ENCODE results near the gene GIGYF2. TPM values are rescaled to one million over a fixed set of nuclear protein-coding genes. Genes with fewer than 3 reads are reported as not detected.

The GIGYF2 gene
- total RNA-seq, 1 experiment from 2014 or later = 40.4 TPM

DNA sequence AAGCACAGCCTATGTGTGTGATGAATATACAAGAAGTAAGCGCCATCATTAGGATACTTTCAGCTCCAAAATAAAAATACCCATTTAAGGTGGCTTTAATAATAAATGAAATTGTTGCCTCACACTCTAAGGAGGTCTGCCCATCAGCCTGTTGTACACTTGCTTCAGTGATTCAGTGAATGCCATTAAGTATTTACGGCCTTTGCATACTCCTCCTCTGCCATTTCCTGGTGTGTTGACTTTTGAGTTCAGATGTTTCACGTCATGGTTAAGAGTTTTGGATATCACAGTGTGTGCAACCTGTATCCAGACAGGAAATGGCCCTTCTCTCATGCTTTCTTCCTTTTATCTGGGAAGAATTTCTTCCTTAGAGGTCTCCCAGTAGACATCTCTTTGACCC lies 134.4 kb downstream of the GIGYF2 start:
- H3K36me3 Mint-ChIP-seq (ENCODE audit: insufficient read depth, unreplicated experiment) = peaks cover 48% of the 10 kb centered on the region
- H3K4me1 Mint-ChIP-seq (ENCODE audit: low read depth, unreplicated experiment) = no peaks in the 10 kb centered on the region
- no peak overlapping the region for H3K4me3 Mint-ChIP-seq (ENCODE audit: unreplicated experiment)
- ChIA-PET CTCF (no interaction called here), POLR2A (no interaction called here)
- H3K4me3 ChIP-seq (ENCODE audit: low read depth, low read length) = no peak overlapping the region
- no peak for TF ChIP-seq CTCF (IDR thresholded peaks at IDR 0.05; ENCODE audit: insufficient read depth in 1 of 2, low read depth in 1 of 2, low read length in 1 of 2, severe bottlenecking in 1 of 2, unreplicated experiment in 1 of 2)
- H3K27ac Mint-ChIP-seq (ENCODE audit: unreplicated experiment) = no peak overlapping the region
- DNase-seq = no peak
- H3K27me3 Mint-ChIP-seq (ENCODE audit: insufficient read depth, unreplicated experiment) = no peaks in the 10 kb centered on the region
- no TSS peak for BruUV-seq (replicated peaks)
- intact Hi-C loops (cut with micrococcal nuclease; ENCODE audit: unreplicated experiment) = no loop called here
- H3K9me3 Mint-ChIP-seq (ENCODE audit: unreplicated experiment) = no peaks in the 10 kb centered on the region
- no peaks in the 10 kb centered on the region for H3K36me3 ChIP-seq (ENCODE audit: control insufficient read depth, insufficient read depth, low read length)
- no peaks in the 10 kb centered on the region for H3K4me1 ChIP-seq
- no peaks in the 10 kb centered on the region for H3K27me3 ChIP-seq (replicated peaks; ENCODE audit: control insufficient read depth, insufficient read depth, low read length)
- H3K9me3 ChIP-seq = no peaks in the 10 kb centered on the region

DNA sequence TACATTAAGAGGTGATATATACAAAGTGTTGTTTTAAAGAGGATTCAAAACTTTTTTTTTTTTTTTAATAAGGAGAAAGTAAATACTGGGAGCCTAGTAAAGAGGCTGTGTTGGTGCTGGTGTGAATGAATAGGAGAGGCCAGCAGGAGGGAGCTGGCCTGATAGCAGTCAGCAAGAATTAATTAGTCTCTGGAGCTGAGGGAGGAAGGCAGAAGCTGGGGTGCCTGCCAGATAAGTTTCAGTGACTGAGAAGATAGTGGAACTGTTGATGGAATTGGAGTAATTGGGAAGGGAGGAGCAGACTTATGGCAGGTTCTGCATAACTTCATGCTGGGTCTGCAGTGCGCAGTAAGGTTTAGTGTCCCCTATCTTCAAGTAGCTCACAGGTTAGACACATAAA lies 136.7 kb downstream of the GIGYF2 start:
- no peaks in the 10 kb centered on the region for H3K27me3 ChIP-seq (replicated peaks; ENCODE audit: control insufficient read depth, insufficient read depth, low read length)
- Mint-ChIP-seq H3K27ac (ENCODE audit: unreplicated experiment) (no peak overlapping the region), H3K4me3 (ENCODE audit: unreplicated experiment) (no peak overlapping the region), H3K27me3 (ENCODE audit: insufficient read depth, unreplicated experiment) (no peaks in the 10 kb centered on the region), H3K9me3 (ENCODE audit: unreplicated experiment) (no peaks in the 10 kb centered on the region), H3K36me3 (ENCODE audit: insufficient read depth, unreplicated experiment) (peaks cover 60% of the 10 kb centered on the region), H3K4me1 (ENCODE audit: low read depth, unreplicated experiment) (no peaks in the 10 kb centered on the region)
- ChIA-PET POLR2A (no interaction called here), CTCF (no interaction called here)
- no TSS peak for BruUV-seq (replicated peaks)
- DNase-seq = no peak
- no peaks in the 10 kb centered on the region for H3K36me3 ChIP-seq (ENCODE audit: control insufficient read depth, insufficient read depth, low read length)
- H3K9me3 ChIP-seq = no peaks in the 10 kb centered on the region
- intact Hi-C loops (cut with micrococcal nuclease; ENCODE audit: unreplicated experiment) = no loop called here
- no peak overlapping the region for H3K4me3 ChIP-seq (ENCODE audit: low read depth, low read length)
- H3K4me1 ChIP-seq = no peaks in the 10 kb centered on the region
- TF ChIP-seq CTCF (IDR thresholded peaks at IDR 0.05; ENCODE audit: insufficient read depth in 1 of 2, low read depth in 1 of 2, low read length in 1 of 2, severe bottlenecking in 1 of 2, unreplicated experiment in 1 of 2) = no peak

- POLR2A ChIA-PET = no interaction called here
- Histone ChIP-seq H3K27me3 (replicated peaks; ENCODE audit: control insufficient read depth, insufficient read depth, low read length) (no peaks in the 10 kb centered on the region), H3K4me3 (ENCODE audit: low read depth, low read length) (no peak overlapping the region), H3K36me3 (ENCODE audit: control insufficient read depth, insufficient read depth, low read length) (no peaks in the 10 kb centered on the region), H3K4me1 (no peaks in the 10 kb centered on the region), H3K9me3 (no peaks in the 10 kb centered on the region)
- TF ChIP-seq CTCF (IDR thresholded peaks at IDR 0.05; ENCODE audit: insufficient read depth in 1 of 2, low read depth in 1 of 2, low read length in 1 of 2, severe bottlenecking in 1 of 2, unreplicated experiment in 1 of 2) = no peak
- H3K4me1 Mint-ChIP-seq (ENCODE audit: low read depth, unreplicated experiment) = no peaks in the 10 kb centered on the region
- H3K9me3 Mint-ChIP-seq (ENCODE audit: unreplicated experiment) = no peaks in the 10 kb centered on the region
- H3K36me3 Mint-ChIP-seq (ENCODE audit: insufficient read depth, unreplicated experiment) = peaks cover 68% of the 10 kb centered on the region
- no peak overlapping the region for H3K4me3 Mint-ChIP-seq (ENCODE audit: unreplicated experiment)
- intact Hi-C loops (cut with micrococcal nuclease; ENCODE audit: unreplicated experiment) = no loop called here
- no peak for DNase-seq
- no peaks in the 10 kb centered on the region for H3K27me3 Mint-ChIP-seq (ENCODE audit: insufficient read depth, unreplicated experiment)
- BruUV-seq (replicated peaks) = no TSS peak
- CTCF ChIA-PET = no interaction called here
- no peak overlapping the region for H3K27ac Mint-ChIP-seq (ENCODE audit: unreplicated experiment)
These were observed 138.6 kb downstream of the GIGYF2 start for GRCh38 chr2:232835687-232836208.
